Gastroesophageal sphincter (tissue), 4 donors: ENCODE results near the gene COX6B1. TPM values are rescaled to one million over a fixed set of nuclear protein-coding genes. Genes with fewer than 3 reads are reported as not detected.

Source experiments
- ATAC-seq: fragments of 150-250 bp; one replicate; pipeline ENCODE4 v1.9.1; 2016; ENCODE audit warnings: mild to moderate bottlenecking, moderate library complexity
- H3K27ac ChIP-seq, 4 donors: fragments of 200-600 bp; sonication (generic) in 3 of 4; 1 replicate in 3 of 4; 2 replicates in 1 of 4; pipeline ENCODE4 v1.5.1; 2016 to 2019
- H3K27me3 ChIP-seq: fragments of 200-600 bp; sonication (generic); one replicate; pipeline ENCODE4 v1.5.1; 2019
- H3K36me3 ChIP-seq, 2 donors: fragments of 200-600 bp; sonication (generic); one replicate each; pipeline ENCODE4 v1.5.1; 2019; ENCODE audit warnings: control low read depth in 1 of 2
- H3K4me1 ChIP-seq, 3 donors: fragments of 200-600 bp; sonication (generic); 1 replicate in 2 of 3; 2 replicates in 1 of 3; pipeline ENCODE4 v1.5.1; 2016 to 2019; ENCODE audit warnings: control low read depth in 2 of 3
- H3K4me3 ChIP-seq, 2 donors: fragments of 200-600 bp; sonication (generic); one replicate each; pipeline ENCODE4 v1.5.1; 2019; ENCODE audit warnings: mild to moderate bottlenecking in 1 of 2, moderate library complexity in 1 of 2
- H3K9me3 ChIP-seq, 3 donors: fragments of 200-600 bp; sonication (generic); one replicate each; pipeline ENCODE4 v1.5.1; 2017 to 2019; ENCODE audit warnings: control low read depth in 2 of 3
- EP300 ChIP-seq: sonication (generic); formaldehyde crosslinking; IDR thresholded peaks from one replicate; pipeline ENCODE4 v1.6.1; 2017; ENCODE audit warnings: antibody characterized with exemption, mild to moderate bottlenecking
- POLR2A ChIP-seq, 2 donors: fragments of 450-650 bp; IDR thresholded peaks; one replicate each; pipeline ENCODE4 v1.6.1; 2017; ENCODE audit warnings: antibody characterized with exemption in 2 of 2, mild to moderate bottlenecking in 2 of 2, moderate library complexity in 1 of 2
- POLR2AphosphoS5 ChIP-seq: sonication (generic); formaldehyde crosslinking; IDR thresholded peaks from one replicate; pipeline ENCODE4 v1.6.1; 2017; ENCODE audit warnings: antibody characterized with exemption
- WGBS, 2 donors: methylation state at CpG; one replicate each; pipeline ENCODE4 v1.1.5; 2018; ENCODE audit warnings: low coverage in 1 of 2; 5-methylcytosine and 5-hydroxymethylcytosine counted together
- total RNA-seq, 4 donors: library from RNA; depleted of rRNA; stranded (reverse); fragments of >200 nt; gene quantifications; one replicate each; pipeline ENCODE4 v1.1.0, GENCODE V29; 2016
- TF ChIP-seq, protein P1 (sequence below), 4 experiments: fragments of 200-600 bp in 2 of 4; fragments of 450-650 bp in 2 of 4; sonication (generic) in 1 of 4; IDR thresholded peaks; one replicate each; pipeline ENCODE4 v1.5.1; 2017 to 2019; ENCODE audit warnings: antibody characterized with exemption in 4 of 4, mild to moderate bottlenecking in 2 of 4, moderate library complexity in 2 of 4

Gene COX6B1
- total RNA-seq, 4 donors from 2014 or later, result 403 to 607 (median 414) TPM

DNA sequence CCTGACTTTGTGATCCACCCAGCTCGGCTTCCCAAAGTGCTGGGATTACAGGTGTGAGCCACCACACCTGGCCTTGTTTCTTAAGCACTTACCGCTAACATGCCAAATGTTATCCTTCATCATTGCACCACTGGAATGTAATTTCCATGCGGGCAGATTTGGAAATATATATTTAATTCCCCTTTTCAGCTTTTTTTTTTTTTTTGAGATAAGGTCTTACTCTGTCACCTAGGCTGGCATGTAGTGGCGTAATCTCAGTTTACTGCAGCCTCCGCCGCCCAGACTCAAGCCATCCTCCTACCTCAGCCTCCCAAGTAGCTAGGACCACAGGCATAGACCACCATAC is 13.8 kb downstream of the COX6B1 start:
- H3K36me3 ChIP-seq, result peaks cover 0 to 90% of the 10 kb centered on the region in 2 donors
- ATAC-seq, result no peak

DNA sequence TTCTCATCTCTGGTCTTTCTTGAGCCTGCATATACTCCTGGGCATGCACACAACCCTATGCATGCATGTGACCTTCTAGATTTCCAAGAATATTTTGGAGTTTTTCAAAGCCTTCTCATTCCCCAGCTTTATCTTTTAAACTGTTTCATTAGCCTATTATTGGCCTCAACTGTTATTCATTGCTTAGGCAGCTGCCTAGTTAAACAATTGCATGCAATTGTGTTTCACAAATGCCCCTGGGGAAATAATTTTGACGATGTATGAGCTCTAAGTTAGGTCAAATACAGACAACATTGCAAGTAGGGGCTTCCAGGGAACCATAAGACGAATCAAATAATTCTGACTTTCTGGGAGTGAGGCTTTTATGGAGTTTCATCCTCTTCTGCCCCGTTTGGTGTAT is 15.9 kb downstream of the COX6B1 start:
- H3K4me1 ChIP-seq, result no peaks in the 10 kb centered on the region
- WGBS, 2 donors, result 70 to 83% methylated on average over 3 of the region's 3 CpGs
- peaks cover 0 to 69% of the 10 kb centered on the region in 2 donors for H3K36me3 ChIP-seq
- TF ChIP-seq, protein P1, sequence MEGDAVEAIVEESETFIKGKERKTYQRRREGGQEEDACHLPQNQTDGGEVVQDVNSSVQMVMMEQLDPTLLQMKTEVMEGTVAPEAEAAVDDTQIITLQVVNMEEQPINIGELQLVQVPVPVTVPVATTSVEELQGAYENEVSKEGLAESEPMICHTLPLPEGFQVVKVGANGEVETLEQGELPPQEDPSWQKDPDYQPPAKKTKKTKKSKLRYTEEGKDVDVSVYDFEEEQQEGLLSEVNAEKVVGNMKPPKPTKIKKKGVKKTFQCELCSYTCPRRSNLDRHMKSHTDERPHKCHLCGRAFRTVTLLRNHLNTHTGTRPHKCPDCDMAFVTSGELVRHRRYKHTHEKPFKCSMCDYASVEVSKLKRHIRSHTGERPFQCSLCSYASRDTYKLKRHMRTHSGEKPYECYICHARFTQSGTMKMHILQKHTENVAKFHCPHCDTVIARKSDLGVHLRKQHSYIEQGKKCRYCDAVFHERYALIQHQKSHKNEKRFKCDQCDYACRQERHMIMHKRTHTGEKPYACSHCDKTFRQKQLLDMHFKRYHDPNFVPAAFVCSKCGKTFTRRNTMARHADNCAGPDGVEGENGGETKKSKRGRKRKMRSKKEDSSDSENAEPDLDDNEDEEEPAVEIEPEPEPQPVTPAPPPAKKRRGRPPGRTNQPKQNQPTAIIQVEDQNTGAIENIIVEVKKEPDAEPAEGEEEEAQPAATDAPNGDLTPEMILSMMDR (IDR thresholded peaks at IDR 0.05), result no peak
- TF ChIP-seq EP300, result no peak
- TF ChIP-seq POLR2AphosphoS5, result no peak
- TF ChIP-seq POLR2A (IDR thresholded peaks at IDR 0.05), result no peak
- H3K4me3 ChIP-seq, result no peak overlapping the region
- no peak overlapping the region for H3K27ac ChIP-seq
- no peak for ATAC-seq
- H3K9me3 ChIP-seq, result no peaks in the 10 kb centered on the region
- H3K27me3 ChIP-seq, result no peaks in the 10 kb centered on the region

More for the DNA sequence above, 13.8 kb downstream of the COX6B1 start:
- WGBS, 2 donors, result 95 to 96% methylated on average over 4 of the region's 6 CpGs
- TF ChIP-seq POLR2AphosphoS5, result no peak
- TF ChIP-seq, protein P1 (IDR thresholded peaks at IDR 0.05), result no peak
- TF ChIP-seq POLR2A (IDR thresholded peaks at IDR 0.05), result no peak
- no peak for TF ChIP-seq EP300
- Histone ChIP-seq H3K27me3 (no peaks in the 10 kb centered on the region), H3K4me1 (no peaks in the 10 kb centered on the region), H3K9me3 (no peaks in the 10 kb centered on the region), H3K4me3 (no peak overlapping the region), H3K27ac (no peak overlapping the region)

DNA sequence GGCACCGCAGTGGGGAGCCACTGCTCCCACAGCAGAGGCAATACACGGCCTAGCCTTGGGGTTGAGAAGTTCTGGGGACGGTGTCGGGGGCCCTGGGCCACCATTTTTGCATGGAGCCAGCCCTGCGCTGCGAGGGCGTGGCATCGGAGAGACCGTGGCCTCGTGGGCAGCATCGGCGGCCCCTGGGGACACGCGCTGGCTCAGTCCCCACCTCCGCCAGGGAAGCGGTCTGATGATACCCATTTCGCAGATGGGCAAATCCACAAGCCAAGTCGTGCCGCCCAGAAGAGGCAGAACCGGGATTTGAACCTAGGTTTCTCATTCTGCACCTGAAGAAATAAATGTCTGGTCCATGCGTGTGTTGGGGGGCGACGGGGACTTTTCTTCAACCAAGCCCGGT is 17.0 kb downstream of the COX6B1 start:
- Histone ChIP-seq H3K27me3 (no peaks in the 10 kb centered on the region), H3K9me3 (no peaks in the 10 kb centered on the region), H3K36me3 (peaks cover 0 to 58% of the 10 kb centered on the region in 2 donors), H3K27ac (no peak overlapping the region), H3K4me1 (no peaks in the 10 kb centered on the region), H3K4me3 (no peak overlapping the region)
- TF ChIP-seq, protein P1 (IDR thresholded peaks at IDR 0.05), result no peak
- TF ChIP-seq POLR2AphosphoS5 (no peak), EP300 (no peak), POLR2A (IDR thresholded peaks at IDR 0.05) (no peak)
- 90 to 95% methylated on average over 7 to 10 of the region's 24 CpGs for WGBS, 2 donors
- ATAC-seq, result no peak

DNA sequence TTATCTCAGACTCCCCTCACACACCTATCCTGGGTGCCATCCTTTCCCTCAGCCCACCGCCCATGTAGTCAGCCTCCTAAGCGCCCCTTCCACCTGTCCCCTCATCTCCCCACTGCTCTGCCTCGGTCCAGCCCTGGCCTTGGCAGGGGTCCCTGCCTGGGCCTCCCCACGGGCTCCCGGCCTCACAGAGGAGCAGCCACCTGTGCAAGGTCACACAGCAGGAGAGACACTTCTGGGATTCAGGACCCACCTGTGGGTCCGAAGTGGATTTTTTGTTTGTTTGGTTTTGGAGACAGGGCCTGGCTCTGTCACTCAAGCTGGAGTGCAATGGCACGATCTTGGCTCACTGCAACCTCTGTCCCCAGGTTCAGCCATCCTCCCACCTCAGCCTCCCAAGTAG is 17.5 kb downstream of the COX6B1 start:
- WGBS, 2 donors, result 40 to 73% methylated on average over 1 to 5 of the region's 7 CpGs
- Histone ChIP-seq H3K9me3 (no peaks in the 10 kb centered on the region), H3K27ac (no peak overlapping the region), H3K4me3 (no peak overlapping the region), H3K4me1 (no peaks in the 10 kb centered on the region), H3K36me3 (peaks cover 0 to 53% of the 10 kb centered on the region in 2 donors), H3K27me3 (no peaks in the 10 kb centered on the region)
- TF ChIP-seq POLR2A (IDR thresholded peaks at IDR 0.05), result no peak
- TF ChIP-seq POLR2AphosphoS5, result no peak
- TF ChIP-seq, protein P1 (IDR thresholded peaks at IDR 0.05), result no peak
- no peak for TF ChIP-seq EP300
- ATAC-seq, result no peak

DNA sequence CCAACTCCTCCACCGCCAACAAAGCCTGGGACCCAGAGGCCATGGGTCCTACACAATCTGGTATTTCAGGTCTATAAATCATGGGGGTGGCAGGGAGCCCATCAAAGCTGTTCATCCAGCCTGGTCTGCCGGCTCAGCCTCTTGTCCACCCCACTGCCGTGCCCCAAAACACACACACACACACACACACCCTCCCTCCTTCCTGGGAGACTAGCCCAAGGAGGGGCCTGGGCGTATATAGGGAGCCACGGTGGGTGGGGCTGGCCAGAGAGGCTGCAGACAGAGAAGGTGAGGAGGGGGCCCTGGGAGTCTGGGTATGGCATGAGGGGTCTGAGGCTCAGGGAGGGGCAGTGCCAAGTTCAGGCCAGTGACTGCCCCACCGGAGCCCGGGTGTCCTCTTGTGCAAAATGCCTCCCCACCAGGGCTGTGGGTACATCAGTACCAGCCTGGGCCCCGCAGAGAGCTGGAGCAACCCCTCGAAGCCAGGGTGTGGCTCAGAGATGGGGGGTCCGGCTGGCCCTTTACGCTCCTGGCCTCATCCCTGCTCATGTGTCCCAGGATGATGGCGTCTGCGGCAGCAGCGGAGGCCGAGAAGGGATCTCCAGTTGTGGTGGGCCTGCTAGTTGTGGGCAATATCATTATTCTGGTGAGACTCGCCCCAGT is 18.3 kb downstream of the COX6B1 start, which contains the start of gene UPK1A:
UPK1A (plus strand) TSS at position 267 of the 663 bp plus-strand sequence; CDS start at position 563, 296 bp downstream.
- no peak within 1 kb of the TSS for H3K27ac ChIP-seq
- ATAC-seq, result peak; percentile 39
- H3K9me3 ChIP-seq, result no peaks in the 10 kb centered on the region
- TF ChIP-seq, protein P1 (IDR thresholded peaks at IDR 0.05), result no peak
- no peak for TF ChIP-seq POLR2AphosphoS5
- no peak for TF ChIP-seq EP300
- TF ChIP-seq POLR2A (IDR thresholded peaks at IDR 0.05), result no peak
- H3K27me3 ChIP-seq, result no peaks in the 10 kb centered on the region
- H3K36me3 ChIP-seq, result peaks cover 0 to 45% of the 10 kb centered on the region in 2 donors
- 0% methylated on average over 1 to 2 of the region's 16 CpGs for WGBS, 2 donors
- H3K4me1 ChIP-seq, result no peaks in the 10 kb centered on the region
- H3K4me3 ChIP-seq, result no peak within 1 kb of the TSS
